ENCODE measurements around the gene ZNF672. TPM values are rescaled to one million over a fixed set of nuclear protein-coding genes. Genes with fewer than 3 reads are reported as not detected.
"Not testable (repeated sequence)": the region's sequence is repeated elsewhere in the genome, so short reads cannot be mapped to it uniquely, and the experiment has no call there.

ZNF672 gene
- total RNA-seq, 1 donor from 2014 or later = 24.1 TPM

DNA sequence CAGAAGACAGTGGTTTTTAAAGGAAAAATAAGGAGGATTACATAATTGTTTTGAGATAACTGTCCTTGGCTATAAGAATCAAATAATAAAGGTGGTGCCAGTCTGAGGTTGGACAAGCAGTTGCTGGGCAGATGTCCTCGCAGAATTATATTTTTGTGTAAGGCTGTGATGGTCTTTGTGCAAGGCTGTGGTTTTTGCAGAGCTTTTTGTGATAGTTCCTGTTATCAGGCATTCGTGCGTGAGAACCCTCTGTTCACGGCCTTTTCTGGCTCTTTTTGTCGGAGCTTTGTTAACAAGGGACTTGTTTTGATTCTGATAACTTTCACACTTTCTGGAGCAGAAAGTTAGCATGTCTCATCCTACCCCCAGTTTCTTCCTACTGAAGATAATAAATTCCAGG is 45.7 kb upstream of the ZNF672 start:
- no peaks in the 10 kb centered on the region for H3K4me1 Mint-ChIP-seq (ENCODE audit: unreplicated experiment)
- no peak for DNase-seq (ENCODE audit: extremely low spot score, unreplicated experiment)
- no peak overlapping the region for H3K4me3 Mint-ChIP-seq (ENCODE audit: unreplicated experiment)
- H3K36me3 Mint-ChIP-seq (ENCODE audit: unreplicated experiment) = no peaks in the 10 kb centered on the region
- TF ChIP-seq, protein P1, sequence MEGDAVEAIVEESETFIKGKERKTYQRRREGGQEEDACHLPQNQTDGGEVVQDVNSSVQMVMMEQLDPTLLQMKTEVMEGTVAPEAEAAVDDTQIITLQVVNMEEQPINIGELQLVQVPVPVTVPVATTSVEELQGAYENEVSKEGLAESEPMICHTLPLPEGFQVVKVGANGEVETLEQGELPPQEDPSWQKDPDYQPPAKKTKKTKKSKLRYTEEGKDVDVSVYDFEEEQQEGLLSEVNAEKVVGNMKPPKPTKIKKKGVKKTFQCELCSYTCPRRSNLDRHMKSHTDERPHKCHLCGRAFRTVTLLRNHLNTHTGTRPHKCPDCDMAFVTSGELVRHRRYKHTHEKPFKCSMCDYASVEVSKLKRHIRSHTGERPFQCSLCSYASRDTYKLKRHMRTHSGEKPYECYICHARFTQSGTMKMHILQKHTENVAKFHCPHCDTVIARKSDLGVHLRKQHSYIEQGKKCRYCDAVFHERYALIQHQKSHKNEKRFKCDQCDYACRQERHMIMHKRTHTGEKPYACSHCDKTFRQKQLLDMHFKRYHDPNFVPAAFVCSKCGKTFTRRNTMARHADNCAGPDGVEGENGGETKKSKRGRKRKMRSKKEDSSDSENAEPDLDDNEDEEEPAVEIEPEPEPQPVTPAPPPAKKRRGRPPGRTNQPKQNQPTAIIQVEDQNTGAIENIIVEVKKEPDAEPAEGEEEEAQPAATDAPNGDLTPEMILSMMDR (IDR thresholded peaks at IDR 0.05) = no peak
- peaks cover 6% of the 10 kb centered on the region for H3K9me3 Mint-ChIP-seq (ENCODE audit: unreplicated experiment)
- no peak overlapping the region for H3K27ac Mint-ChIP-seq (ENCODE audit: unreplicated experiment)
- H3K27me3 Mint-ChIP-seq (ENCODE audit: unreplicated experiment) = peaks cover 5% of the 10 kb centered on the region

DNA sequence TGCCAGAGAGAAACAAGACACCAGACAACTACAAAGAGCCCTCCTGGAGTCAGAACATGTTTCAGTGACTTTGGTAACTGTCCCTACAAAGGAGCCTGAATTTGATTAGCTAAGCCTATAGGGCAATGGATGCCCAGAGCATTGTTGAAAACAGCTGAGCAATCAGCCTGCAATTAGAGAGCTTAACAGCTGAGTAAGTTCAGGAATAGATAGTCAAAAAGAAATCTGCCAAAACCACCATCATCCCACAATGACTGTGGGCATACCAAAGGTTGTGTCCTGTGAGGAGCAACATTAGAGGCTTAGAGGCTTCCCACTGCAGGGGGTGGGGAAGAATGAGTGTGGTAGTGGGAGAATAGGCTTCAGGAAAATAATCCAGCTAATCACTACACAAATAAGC is 44.4 kb upstream of the ZNF672 start:
- TF ChIP-seq, protein P1 (IDR thresholded peaks at IDR 0.05) = no peak
- H3K36me3 Mint-ChIP-seq (ENCODE audit: unreplicated experiment) = no peaks in the 10 kb centered on the region
- DNase-seq (ENCODE audit: extremely low spot score, unreplicated experiment) = peak; percentile 40

DNA sequence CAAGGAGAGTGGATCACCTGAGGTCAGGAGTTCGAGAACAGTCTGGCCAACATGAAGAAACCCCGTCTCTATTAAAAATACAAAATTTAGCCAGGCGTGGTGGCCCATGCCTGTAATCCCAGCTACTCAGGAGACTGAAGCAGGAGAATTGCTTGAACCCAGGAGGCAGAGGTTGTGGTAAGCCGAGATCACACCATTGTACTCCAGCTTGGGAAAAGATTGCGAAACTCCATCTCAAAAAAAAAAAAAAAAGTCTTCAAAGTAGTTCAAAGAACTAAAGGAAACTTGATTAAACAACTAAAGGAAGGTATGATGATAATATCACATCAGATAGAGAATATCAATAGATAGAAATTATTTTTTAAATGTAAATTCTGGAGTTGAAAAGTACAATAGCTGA is 43.4 kb upstream of the ZNF672 start:
- not testable (repeated sequence) for H3K9me3 Mint-ChIP-seq (ENCODE audit: unreplicated experiment); H3K36me3 Mint-ChIP-seq (ENCODE audit: unreplicated experiment); H3K4me3 Mint-ChIP-seq (ENCODE audit: unreplicated experiment); H3K4me1 Mint-ChIP-seq (ENCODE audit: unreplicated experiment); H3K27ac Mint-ChIP-seq (ENCODE audit: unreplicated experiment)
- H3K27me3 Mint-ChIP-seq (ENCODE audit: unreplicated experiment) = peaks cover 16% of the 10 kb centered on the region
- DNase-seq (ENCODE audit: extremely low spot score, unreplicated experiment) = peak; percentile 34

More for the DNA sequence above, 44.4 kb upstream of the ZNF672 start:
- H3K4me1 Mint-ChIP-seq (ENCODE audit: unreplicated experiment) = no peaks in the 10 kb centered on the region
- H3K9me3 Mint-ChIP-seq (ENCODE audit: unreplicated experiment) = peaks cover 6% of the 10 kb centered on the region
- H3K4me3 Mint-ChIP-seq (ENCODE audit: unreplicated experiment) = no peak overlapping the region
- no peak overlapping the region for H3K27ac Mint-ChIP-seq (ENCODE audit: unreplicated experiment)
- peaks cover 14% of the 10 kb centered on the region for H3K27me3 Mint-ChIP-seq (ENCODE audit: unreplicated experiment)

DNA sequence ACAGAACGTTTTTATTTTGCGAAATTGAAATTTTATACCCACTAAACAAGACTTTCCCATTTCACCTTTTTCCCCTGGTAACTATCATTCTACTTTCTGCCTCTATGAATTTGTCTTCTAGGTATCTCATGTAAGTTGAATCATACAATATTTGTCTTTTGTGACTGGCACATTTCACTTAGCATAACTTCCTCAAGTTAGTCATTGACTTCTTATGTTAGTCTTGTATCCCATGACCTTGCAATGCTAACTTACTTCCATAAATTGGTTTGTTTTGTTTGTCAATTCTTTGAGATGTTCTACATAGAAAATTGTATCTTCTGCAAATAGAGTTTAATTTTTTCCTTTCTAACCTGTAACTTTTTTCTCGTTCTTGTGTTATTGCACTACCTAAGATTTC is 39.2 kb upstream of the ZNF672 start:
- Mint-ChIP-seq H3K27ac (ENCODE audit: unreplicated experiment) (no peak overlapping the region), H3K4me3 (ENCODE audit: unreplicated experiment) (no peak overlapping the region), H3K4me1 (ENCODE audit: unreplicated experiment) (no peaks in the 10 kb centered on the region), H3K36me3 (ENCODE audit: unreplicated experiment) (no peaks in the 10 kb centered on the region), H3K27me3 (ENCODE audit: unreplicated experiment) (peaks cover 28% of the 10 kb centered on the region), H3K9me3 (ENCODE audit: unreplicated experiment) (peaks cover 6% of the 10 kb centered on the region)
- TF ChIP-seq, protein P1 (IDR thresholded peaks at IDR 0.05) = no peak
- no peak for DNase-seq (ENCODE audit: extremely low spot score, unreplicated experiment)

DNA sequence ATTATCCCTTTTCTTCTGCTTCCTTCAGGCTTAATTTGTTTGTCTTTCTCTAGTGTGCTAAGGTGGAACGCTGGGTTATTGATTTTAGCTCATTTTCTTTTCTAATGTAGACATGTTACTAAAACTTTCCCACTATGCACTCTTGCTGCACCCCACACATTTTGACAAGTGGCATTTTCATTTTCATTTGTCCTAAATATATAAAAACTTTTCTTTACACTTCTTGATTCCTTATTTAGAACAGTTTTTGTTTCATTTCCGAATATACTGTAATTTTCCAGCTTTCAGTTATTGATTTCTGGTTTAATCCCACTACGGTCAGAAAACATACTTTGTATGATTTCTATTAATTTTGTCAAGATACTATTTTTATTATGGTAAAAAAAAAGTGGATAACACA is 37.6 kb upstream of the ZNF672 start:
- Mint-ChIP-seq H3K9me3 (ENCODE audit: unreplicated experiment) (peaks cover 3% of the 10 kb centered on the region), H3K4me3 (ENCODE audit: unreplicated experiment) (no peak overlapping the region), H3K27ac (ENCODE audit: unreplicated experiment) (no peak overlapping the region), H3K4me1 (ENCODE audit: unreplicated experiment) (no peaks in the 10 kb centered on the region), H3K27me3 (ENCODE audit: unreplicated experiment) (peaks cover 28% of the 10 kb centered on the region), H3K36me3 (ENCODE audit: unreplicated experiment) (no peaks in the 10 kb centered on the region)
- TF ChIP-seq, protein P1 (IDR thresholded peaks at IDR 0.05) = no peak
- no peak for DNase-seq (ENCODE audit: extremely low spot score, unreplicated experiment)

DNA sequence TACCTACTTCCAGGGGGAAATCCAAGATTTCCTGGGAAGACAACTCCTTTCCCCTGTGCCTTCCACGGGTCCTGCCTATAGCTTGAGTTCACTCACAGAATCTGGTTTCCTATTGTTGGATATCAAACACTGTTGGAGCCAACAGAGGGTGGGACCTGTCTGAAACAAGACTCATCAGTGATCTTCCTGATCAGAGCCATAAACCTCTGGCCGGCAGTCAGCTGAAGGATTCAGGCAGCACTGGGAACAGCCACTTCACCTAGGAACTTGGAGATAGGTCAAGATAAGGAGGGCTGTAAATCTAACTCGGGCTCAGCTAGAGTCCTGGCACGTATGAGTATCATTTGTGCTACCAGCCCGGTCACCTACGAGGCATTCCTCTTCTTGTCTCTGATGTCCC is 35.6 kb upstream of the ZNF672 start:
- H3K36me3 Mint-ChIP-seq (ENCODE audit: unreplicated experiment) = no peaks in the 10 kb centered on the region
- no peak overlapping the region for H3K27ac Mint-ChIP-seq (ENCODE audit: unreplicated experiment)
- peaks cover 22% of the 10 kb centered on the region for H3K27me3 Mint-ChIP-seq (ENCODE audit: unreplicated experiment)
- no peak for DNase-seq (ENCODE audit: extremely low spot score, unreplicated experiment)
- H3K9me3 Mint-ChIP-seq (ENCODE audit: unreplicated experiment) = peaks cover 3% of the 10 kb centered on the region
- no peaks in the 10 kb centered on the region for H3K4me1 Mint-ChIP-seq (ENCODE audit: unreplicated experiment)
- no peak overlapping the region for H3K4me3 Mint-ChIP-seq (ENCODE audit: unreplicated experiment)
- TF ChIP-seq, protein P1 (IDR thresholded peaks at IDR 0.05) = no peak

GRCh38 chr1:248803501-248803900 is 34.5 kb upstream of the ZNF672 start:
- DNase-seq (ENCODE audit: extremely low spot score, unreplicated experiment); H3K9me3 Mint-ChIP-seq (ENCODE audit: unreplicated experiment); H3K36me3 Mint-ChIP-seq (ENCODE audit: unreplicated experiment); H3K4me1 Mint-ChIP-seq (ENCODE audit: unreplicated experiment); H3K27ac Mint-ChIP-seq (ENCODE audit: unreplicated experiment); H3K4me3 Mint-ChIP-seq (ENCODE audit: unreplicated experiment): not testable (repeated sequence)
- peaks cover 15% of the 10 kb centered on the region for H3K27me3 Mint-ChIP-seq (ENCODE audit: unreplicated experiment)

Data from osteocyte (in vitro differentiated cells).